HEK293 (cell line): Measurements from ENCODE around the gene NREP.
A peak's percentile ranks its signal among the peaks of the same experiment; 100 is the strongest.

Experiments used
- CTCF ChIA-PET: fragments of 350-600 bp; formaldehyde crosslinking; extraction: SDS; loops from one replicate; lab custom pipeline; 2021; ENCODE audit warnings: antibody characterized with exemption; lab: Yijun Ruan, JAX
- POLR2A ChIA-PET: fragments of 300-600 bp; formaldehyde crosslinking; extraction: SDS; loops from one replicate; lab custom pipeline; 2020; ENCODE audit warnings: antibody characterized with exemption, inconsistent platforms; lab: Yijun Ruan, JAX
- H3K27ac ChIP-seq: fragments of 200-500 bp; sonication (Bioruptor generic); 2 replicates; pipeline ENCODE4 v1.5.1; 2014; ENCODE audit warnings: low read depth, low read length, control low read depth, inconsistent platforms; ENCODE audit errors: extremely low read depth
- H3K36me3 ChIP-seq, 2 experiments: fragments of 200-500 bp in 1 of 2; sonication (Bioruptor generic) in 1 of 2; 1 replicate in 1 of 2; 2 replicates in 1 of 2; pipeline ENCODE4 v1.5.1; 2014 to 2017; ENCODE audit warnings: inconsistent platforms in 2 of 2, low read length in 2 of 2; ENCODE audit not compliant: control insufficient read depth in 2 of 2, insufficient read depth in 1 of 2
- H3K4me1 ChIP-seq: fragments of 200-500 bp; sonication (Bioruptor generic); 2 replicates; pipeline ENCODE4 v1.5.1; 2014; ENCODE audit warnings: mild to moderate bottlenecking, low read length, inconsistent platforms; ENCODE audit not compliant: control insufficient read depth, insufficient read depth
- H3K4me3 ChIP-seq: 2 replicates; pipeline ENCODE4 v1.5.1; 2011; ENCODE audit warnings: low read depth, mild to moderate bottlenecking, control low read depth, low read length, moderate library complexity
- H3K9me3 ChIP-seq: fragments of 200-500 bp; sonication (Bioruptor generic); 2 replicates; pipeline ENCODE4 v1.5.1; 2014; ENCODE audit warnings: low read depth, low read length, inconsistent platforms; ENCODE audit not compliant: control insufficient read depth, insufficient read depth
- HOXA7 ChIP-seq: sonication (generic); formaldehyde crosslinking; IDR thresholded peaks from 2 replicates; pipeline ENCODE4 v1.8.1; 2022; ENCODE audit warnings: missing genetic modification reagents, borderline replicate concordance
- PATZ1 ChIP-seq: fragments of 450-650 bp; formaldehyde crosslinking; IDR thresholded peaks from 2 replicates; pipeline ENCODE4 v1.5.1; 2016; ENCODE audit warnings: missing biosample characterization, missing genetic modification characterization
- REPIN1 ChIP-seq: fragments of 450-650 bp; formaldehyde crosslinking; IDR thresholded peaks from 2 replicates; pipeline ENCODE4 v1.5.1; 2017; ENCODE audit warnings: missing biosample characterization, missing genetic modification characterization, low read depth
- SETDB1 ChIP-seq: IDR thresholded peaks from one replicate; pipeline ENCODE4 v1.6.1; 2017; ENCODE audit warnings: mild to moderate bottlenecking, low read length, moderate library complexity, mixed read lengths; ENCODE audit not compliant: insufficient read length
- ZBTB10 ChIP-seq: fragments of 450-650 bp; formaldehyde crosslinking; IDR thresholded peaks from 2 replicates; pipeline ENCODE4 v1.5.1; 2016; ENCODE audit warnings: missing biosample characterization, missing genetic modification characterization
- ZBTB21 ChIP-seq: fragments of 450-650 bp; formaldehyde crosslinking; IDR thresholded peaks from 2 replicates; pipeline ENCODE4 v1.5.1; 2017; ENCODE audit warnings: missing biosample characterization, missing genetic modification characterization
- ZNF121 ChIP-seq: fragments of 450-650 bp; formaldehyde crosslinking; IDR thresholded peaks from 2 replicates; pipeline ENCODE4 v1.5.1; 2016; ENCODE audit warnings: missing biosample characterization, missing genetic modification characterization
- ZNF133 ChIP-seq: fragments of 450-650 bp; formaldehyde crosslinking; IDR thresholded peaks from 2 replicates; pipeline ENCODE4 v1.5.1; 2016; ENCODE audit warnings: missing biosample characterization, missing genetic modification characterization
- ZNF248 ChIP-seq: fragments of 450-650 bp; formaldehyde crosslinking; IDR thresholded peaks from 2 replicates; pipeline ENCODE4 v1.5.1; 2017; ENCODE audit warnings: missing biosample characterization, missing genetic modification characterization
- ZNF274 ChIP-seq, 2 experiments: fragments of 200-500 bp in 1 of 2; fragments of 450-650 bp in 1 of 2; sonication (Bioruptor generic) in 1 of 2; formaldehyde crosslinking in 1 of 2; IDR thresholded peaks; 2 replicates each; pipeline versions ENCODE4 v1.5.1 to v1.6.1; 2014 to 2016; ENCODE audit warnings: borderline replicate concordance in 1 of 2, inconsistent platforms in 1 of 2, low read length in 1 of 2, missing biosample characterization in 1 of 2, missing genetic modification characterization in 1 of 2
- ZNF324 ChIP-seq: fragments of 450-650 bp; formaldehyde crosslinking; IDR thresholded peaks from 2 replicates; pipeline ENCODE4 v1.5.1; 2016; ENCODE audit warnings: missing biosample characterization, missing genetic modification characterization
- ZNF335 ChIP-seq: fragments of 450-650 bp; formaldehyde crosslinking; conservative IDR thresholded peaks from 2 replicates; pipeline ENCODE4 v1.5.1; 2016; ENCODE audit warnings: missing biosample characterization, missing genetic modification characterization
- ZNF623 ChIP-seq: fragments of 450-650 bp; formaldehyde crosslinking; IDR thresholded peaks from 2 replicates; pipeline ENCODE4 v1.5.1; 2016; ENCODE audit warnings: missing biosample characterization, missing genetic modification characterization
- ZNF654 ChIP-seq: fragments of 450-650 bp; formaldehyde crosslinking; IDR thresholded peaks from 2 replicates; pipeline ENCODE4 v1.5.1; 2016; ENCODE audit warnings: low read depth, missing biosample characterization, missing genetic modification characterization
- ZNF658 ChIP-seq: fragments of 450-650 bp; formaldehyde crosslinking; IDR thresholded peaks from 2 replicates; pipeline ENCODE4; 2016; ENCODE audit warnings: missing biosample characterization, missing genetic modification characterization
- ZNF670 ChIP-seq: fragments of 450-650 bp; formaldehyde crosslinking; IDR thresholded peaks from 2 replicates; pipeline ENCODE4 v1.5.1; 2016; ENCODE audit warnings: missing biosample characterization, missing genetic modification characterization, low read depth
- ZXDB ChIP-seq: fragments of 450-650 bp; formaldehyde crosslinking; IDR thresholded peaks from 2 replicates; pipeline ENCODE4 v1.5.1; 2016; ENCODE audit warnings: missing biosample characterization, missing genetic modification characterization
- TF ChIP-seq, protein P1 (sequence below): fragments of 450-650 bp; formaldehyde crosslinking; IDR thresholded peaks from 2 replicates; pipeline ENCODE4 v1.5.1; 2016; ENCODE audit warnings: missing biosample characterization, missing genetic modification characterization
- TF ChIP-seq, protein P2 (sequence below): fragments of 450-650 bp; formaldehyde crosslinking; IDR thresholded peaks from 2 replicates; pipeline ENCODE4 v1.5.1; 2016; ENCODE audit warnings: missing biosample characterization, missing genetic modification characterization

The NREP gene

DNA sequence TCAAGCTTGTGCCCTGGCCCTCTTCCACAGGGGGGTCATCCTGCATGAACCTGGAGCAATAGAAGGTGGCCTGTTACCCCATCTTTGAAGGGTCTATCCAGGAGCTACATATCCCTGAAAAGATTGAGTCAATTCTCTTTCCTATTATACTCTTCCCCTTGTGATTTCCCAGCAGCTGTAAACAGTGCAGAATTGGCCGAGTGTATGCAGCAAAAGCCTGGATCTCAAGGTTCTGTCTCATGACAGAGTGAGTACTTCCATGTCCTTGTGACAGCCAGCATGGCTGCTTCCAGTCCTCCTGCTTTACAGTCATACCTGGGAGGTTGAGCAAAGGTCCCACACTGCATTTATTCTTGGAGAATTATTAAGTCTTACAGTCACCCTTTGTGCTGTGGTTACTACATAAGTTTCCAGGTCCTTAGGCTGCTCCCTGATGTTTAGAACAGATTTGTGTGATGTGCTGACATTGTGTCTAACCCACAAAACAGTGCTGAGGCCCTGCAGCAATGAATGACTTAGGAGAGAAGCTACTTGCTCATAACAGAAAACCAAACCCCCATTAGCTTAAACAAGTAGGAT is 67.5 kb downstream of the NREP start:
- H3K9me3 ChIP-seq: no peaks in the 10 kb centered on the region
- ChIA-PET CTCF (interaction anchor here (0.9 kb wide), 1 partner anchor 156 kb away, joined by 3 read pairs; no protein-coding TSS in a partner anchor), POLR2A (no interaction called here)
- no peak overlapping the region for H3K27ac ChIP-seq
- H3K36me3 ChIP-seq: no peaks in the 10 kb centered on the region
- no peak overlapping the region for H3K4me3 ChIP-seq
- TF ChIP-seq HOXA7: no peak
- no peak for TF ChIP-seq ZNF274 (IDR thresholded peaks at IDR 0.05; ENCODE audit: low read length)
- TF ChIP-seq ZNF274 (tag by site-specific recombination; IDR thresholded peaks at IDR 0.05; ENCODE audit: borderline replicate concordance): no peak
- TF ChIP-seq ZNF133 (tag by site-specific recombination): no peak
- no peak for TF ChIP-seq ZNF335 (tag by site-specific recombination)
- TF ChIP-seq ZBTB21 (tag by site-specific recombination): no peak
- no peak for TF ChIP-seq ZNF623 (tag by site-specific recombination)
- TF ChIP-seq, protein P1, sequence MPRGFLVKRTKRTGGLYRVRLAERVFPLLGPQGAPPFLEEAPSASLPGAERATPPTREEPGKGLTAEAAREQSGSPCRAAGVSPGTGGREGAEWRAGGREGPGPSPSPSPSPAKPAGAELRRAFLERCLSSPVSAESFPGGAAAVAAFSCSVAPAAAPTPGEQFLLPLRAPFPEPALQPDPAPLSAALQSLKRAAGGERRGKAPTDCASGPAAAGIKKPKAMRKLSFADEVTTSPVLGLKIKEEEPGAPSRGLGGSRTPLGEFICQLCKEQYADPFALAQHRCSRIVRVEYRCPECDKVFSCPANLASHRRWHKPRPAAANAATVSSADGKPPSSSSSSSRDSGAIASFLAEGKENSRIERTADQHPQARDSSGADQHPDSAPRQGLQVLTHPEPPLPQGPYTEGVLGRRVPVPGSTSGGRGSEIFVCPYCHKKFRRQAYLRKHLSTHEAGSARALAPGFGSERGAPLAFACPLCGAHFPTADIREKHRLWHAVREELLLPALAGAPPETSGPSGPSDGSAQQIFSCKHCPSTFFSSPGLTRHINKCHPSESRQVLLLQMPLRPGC (tag by site-specific recombination): no peak
- TF ChIP-seq ZNF670: no peak
- TF ChIP-seq ZNF248: no peak
- no peak for TF ChIP-seq PATZ1 (tag by site-specific recombination)
- TF ChIP-seq ZNF121: no peak
- no peaks in the 10 kb centered on the region for H3K4me1 ChIP-seq

GRCh38 chr5:111685969-111686368 is 71.0 kb downstream of the NREP start:
- Histone ChIP-seq H3K4me3 (no peak overlapping the region), H3K36me3 (no peaks in the 10 kb centered on the region), H3K4me1 (peaks cover 5% of the 10 kb centered on the region), H3K27ac (no peak overlapping the region)
- POLR2A ChIA-PET: no interaction called here
- TF ChIP-seq ZNF654 (peak; percentile 41), ZNF658 (tag by site-specific recombination) (no peak)
- TF ChIP-seq, all 188 proteins: peak for 1
- H3K9me3 ChIP-seq: no peaks in the 10 kb centered on the region
- CTCF ChIA-PET: interaction anchor here (0.6 to 1.7 kb wide), 17 partner anchors 8 to 812 kb away, joined by 3 to 7 read pairs (median 4); no protein-coding TSS in a partner anchor

GRCh38 chr5:111682641-111683040 is 74.4 kb downstream of the NREP start:
- no peaks in the 10 kb centered on the region for H3K9me3 ChIP-seq
- no peak overlapping the region for H3K4me3 ChIP-seq
- no peak overlapping the region for H3K27ac ChIP-seq
- no peaks in the 10 kb centered on the region for H3K36me3 ChIP-seq
- ChIA-PET POLR2A (interaction anchor here (0.7 kb wide), 1 partner anchor 325 kb away, joined by 9 read pairs; no protein-coding TSS in a partner anchor), CTCF (interaction anchor here (0.8 to 1.4 kb wide), 2 partner anchors 16 to 132 kb away, joined by 3 to 5 read pairs; no protein-coding TSS in a partner anchor)
- TF ChIP-seq ZBTB10 (tag by site-specific recombination): no peak
- TF ChIP-seq ZXDB: no peak
- TF ChIP-seq SETDB1: no peak
- TF ChIP-seq, protein P2, sequence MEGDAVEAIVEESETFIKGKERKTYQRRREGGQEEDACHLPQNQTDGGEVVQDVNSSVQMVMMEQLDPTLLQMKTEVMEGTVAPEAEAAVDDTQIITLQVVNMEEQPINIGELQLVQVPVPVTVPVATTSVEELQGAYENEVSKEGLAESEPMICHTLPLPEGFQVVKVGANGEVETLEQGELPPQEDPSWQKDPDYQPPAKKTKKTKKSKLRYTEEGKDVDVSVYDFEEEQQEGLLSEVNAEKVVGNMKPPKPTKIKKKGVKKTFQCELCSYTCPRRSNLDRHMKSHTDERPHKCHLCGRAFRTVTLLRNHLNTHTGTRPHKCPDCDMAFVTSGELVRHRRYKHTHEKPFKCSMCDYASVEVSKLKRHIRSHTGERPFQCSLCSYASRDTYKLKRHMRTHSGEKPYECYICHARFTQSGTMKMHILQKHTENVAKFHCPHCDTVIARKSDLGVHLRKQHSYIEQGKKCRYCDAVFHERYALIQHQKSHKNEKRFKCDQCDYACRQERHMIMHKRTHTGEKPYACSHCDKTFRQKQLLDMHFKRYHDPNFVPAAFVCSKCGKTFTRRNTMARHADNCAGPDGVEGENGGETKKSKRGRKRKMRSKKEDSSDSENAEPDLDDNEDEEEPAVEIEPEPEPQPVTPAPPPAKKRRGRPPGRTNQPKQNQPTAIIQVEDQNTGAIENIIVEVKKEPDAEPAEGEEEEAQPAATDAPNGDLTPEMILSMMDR (tag by site-specific recombination): no peak
- TF ChIP-seq REPIN1 (tag by site-specific recombination): no peak
- no peak for TF ChIP-seq ZNF324 (tag by site-specific recombination)
- peaks cover 9% of the 10 kb centered on the region for H3K4me1 ChIP-seq
